GM19043 (cell line): ENCODE results near the gene JPH2.
"Not testable (repeated sequence)": the region's sequence is repeated elsewhere in the genome, so short reads cannot be mapped to it uniquely, and the experiment has no call there.

Source experiments
- ATAC-seq: cut with Tn5 transposase; IDR thresholded peaks from one replicate; pipeline ENCODE4 v1.9.1; 2021; ENCODE audit warnings: low read depth; ENCODE audit not compliant: unreplicated experiment

JPH2 gene

GRCh38 chr20:44212792-44213191, 25.8 kb upstream of the JPH2 start:
- no peak for ATAC-seq

DNA sequence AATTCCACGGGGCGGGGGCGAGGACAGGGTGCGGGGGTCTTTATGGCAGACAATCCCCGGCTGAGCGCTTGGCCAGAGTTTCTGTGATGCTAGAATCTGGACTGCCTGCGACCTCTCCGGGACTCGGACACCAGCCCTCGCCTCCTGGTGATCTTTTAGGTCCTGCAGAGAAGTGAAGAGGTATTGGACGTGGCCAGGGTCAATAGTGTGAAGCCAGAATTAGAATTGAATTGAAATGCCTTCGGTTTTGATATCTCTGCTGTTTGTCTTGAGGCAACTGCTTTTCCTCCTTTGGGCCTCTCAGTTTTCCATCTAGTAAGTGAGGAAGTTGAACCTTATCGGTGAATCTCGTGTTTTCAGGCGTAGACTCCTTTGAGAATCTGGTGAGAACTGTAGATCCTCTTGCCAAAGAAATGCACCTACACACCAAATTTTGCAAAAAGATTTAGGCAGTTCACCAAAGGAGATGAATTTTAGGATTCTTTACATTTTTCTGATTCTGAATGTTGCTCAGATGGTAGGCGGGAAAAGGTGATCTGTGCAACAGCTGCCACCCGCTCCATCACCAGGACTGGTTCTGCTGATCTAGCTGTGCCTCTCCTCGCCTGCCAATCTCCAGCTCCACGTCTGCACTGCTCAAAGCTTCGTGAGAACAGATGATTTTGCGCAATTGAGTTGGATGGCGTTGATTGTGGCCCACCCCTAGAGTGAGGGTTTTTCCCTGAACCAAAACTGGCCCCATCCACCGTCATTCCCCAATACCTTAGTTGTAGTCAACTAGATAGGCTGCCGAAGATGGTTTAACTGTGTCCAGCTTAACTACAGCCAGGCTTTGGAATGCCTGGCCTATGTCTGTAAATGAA, 24.4 kb upstream of the JPH2 start:
- ATAC-seq, result no peak

GRCh38 chr20:44210406-44211176, 23.6 kb upstream of the JPH2 start, which contains the start of gene OSER1:
Gene OSER1 (minus strand): TSS chr20:44210771. CDS start chr20:44206957, 3,814 bp downstream.
- ATAC-seq, result peak; percentile 78

GRCh38 chr20:44209686-44210405, 22.9 kb upstream of the JPH2 start:
- ATAC-seq, result no peak

DNA sequence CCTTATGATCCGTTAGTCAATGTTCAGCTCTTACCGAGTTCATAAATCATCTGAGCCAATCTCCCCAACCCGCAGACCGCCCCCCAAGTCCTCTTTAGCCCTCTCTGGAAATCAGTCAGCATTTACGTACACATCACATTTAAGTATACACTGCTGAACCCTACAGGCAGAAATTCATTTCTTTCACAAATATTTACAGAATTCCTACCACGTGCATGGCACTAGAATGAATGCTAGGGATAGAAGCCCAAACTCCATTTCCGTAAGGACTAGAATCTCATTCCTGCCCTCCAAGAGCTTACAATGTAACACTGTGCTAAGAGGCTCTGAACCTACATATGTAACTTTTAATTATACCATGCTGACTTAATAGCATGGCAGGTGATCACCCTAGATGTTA, 21.8 kb upstream of the JPH2 start:
- no peak for ATAC-seq

GRCh38 chr20:44208165-44208564, 21.2 kb upstream of the JPH2 start:
- no peak for ATAC-seq

DNA sequence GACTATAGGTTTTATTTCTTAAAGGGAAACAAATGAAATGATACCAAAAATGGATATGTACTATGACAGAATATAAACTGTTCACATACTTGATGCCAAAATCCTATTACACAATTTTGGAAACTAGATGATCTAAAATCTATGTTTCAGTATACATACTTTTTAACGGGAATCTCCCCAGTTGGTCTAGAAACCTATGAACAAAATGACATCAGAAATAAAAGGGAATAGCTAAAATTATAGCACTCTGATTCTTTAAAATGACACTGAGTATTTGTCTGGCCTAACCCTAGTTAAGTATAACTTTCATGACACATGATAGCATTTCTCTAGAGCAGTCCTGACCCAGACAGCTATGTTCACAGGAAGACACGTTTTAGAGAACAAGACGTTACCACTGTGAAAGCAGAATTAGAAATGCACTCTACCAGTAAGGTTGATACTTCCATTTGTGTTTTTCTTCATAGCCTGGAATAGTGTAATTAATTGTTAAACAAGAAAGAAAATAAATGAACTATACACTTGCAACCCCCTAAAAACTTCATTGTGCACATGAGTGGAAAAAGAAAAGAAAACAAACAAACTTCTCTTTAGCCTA, 20.2 kb upstream of the JPH2 start:
- no peak for ATAC-seq

DNA sequence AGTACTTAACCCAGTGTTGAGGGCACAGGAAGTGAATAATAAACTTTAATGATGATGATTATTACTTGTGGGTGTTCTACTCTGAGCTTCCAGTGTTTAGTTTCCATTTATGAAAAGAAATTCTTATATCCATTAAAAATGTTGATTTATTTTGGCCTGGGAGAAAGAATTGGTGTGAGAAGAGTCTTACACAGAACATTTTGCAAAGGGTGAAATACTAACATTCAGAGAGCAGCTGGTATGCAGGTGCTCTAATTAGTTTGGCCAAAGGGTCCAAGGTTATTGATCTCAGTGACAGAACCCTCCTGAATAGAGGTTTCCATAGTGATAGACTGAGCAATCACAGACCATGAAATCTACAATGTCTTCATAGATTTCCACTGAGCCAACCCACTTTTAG, 19.1 kb upstream of the JPH2 start:
- no peak for ATAC-seq

- ATAC-seq, result no peak
These were observed 17.8 kb upstream of the JPH2 start for GRCh38 chr20:44204832-44205215.

- no peak for ATAC-seq
These were observed 17.3 kb upstream of the JPH2 start for GRCh38 chr20:44204156-44204831.

DNA sequence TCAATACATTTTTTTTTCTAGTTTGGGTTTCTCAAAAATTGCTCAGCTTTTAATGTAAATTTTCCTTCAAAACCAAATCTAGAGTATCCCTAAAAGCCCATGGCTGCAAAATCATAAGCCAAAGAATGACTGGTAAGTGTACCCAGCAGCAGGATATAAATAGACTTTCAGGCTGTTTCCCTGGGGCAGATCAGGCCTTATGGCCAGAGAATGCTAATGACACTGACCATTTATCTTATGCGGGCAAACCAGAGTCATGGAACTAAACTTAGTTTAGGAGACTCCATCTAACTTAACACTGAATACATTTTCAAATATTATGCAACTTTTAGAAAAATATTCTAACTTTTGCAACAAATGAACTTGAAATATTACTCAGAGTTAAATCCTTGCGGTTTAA, 16.2 kb upstream of the JPH2 start:
- ATAC-seq, result no peak

DNA sequence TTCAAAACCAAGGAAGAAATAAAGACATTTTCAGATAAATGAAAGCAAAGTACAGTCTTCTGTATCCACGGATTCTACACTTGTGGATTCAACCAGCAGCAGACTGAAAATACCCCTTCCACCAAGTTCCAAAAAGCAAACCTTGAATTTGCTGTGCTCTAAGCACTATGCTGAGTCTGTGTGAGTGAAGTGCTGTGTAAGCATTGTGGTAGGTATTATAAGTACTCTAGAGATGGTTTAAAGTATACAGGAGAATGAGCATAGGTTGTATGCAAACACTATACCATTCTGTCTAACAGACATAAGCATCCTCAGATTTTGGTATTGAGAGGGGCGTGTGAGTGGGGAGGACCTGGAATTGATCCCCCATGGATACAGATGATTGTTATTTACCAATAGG, 14.0 kb upstream of the JPH2 start:
- ATAC-seq, result no peak

GRCh38 chr20:44200371-44200770, 13.4 kb upstream of the JPH2 start:
- ATAC-seq, result no peak

GRCh38 chr20:44199877-44200276, 12.9 kb upstream of the JPH2 start:
- ATAC-seq, result no peak

DNA sequence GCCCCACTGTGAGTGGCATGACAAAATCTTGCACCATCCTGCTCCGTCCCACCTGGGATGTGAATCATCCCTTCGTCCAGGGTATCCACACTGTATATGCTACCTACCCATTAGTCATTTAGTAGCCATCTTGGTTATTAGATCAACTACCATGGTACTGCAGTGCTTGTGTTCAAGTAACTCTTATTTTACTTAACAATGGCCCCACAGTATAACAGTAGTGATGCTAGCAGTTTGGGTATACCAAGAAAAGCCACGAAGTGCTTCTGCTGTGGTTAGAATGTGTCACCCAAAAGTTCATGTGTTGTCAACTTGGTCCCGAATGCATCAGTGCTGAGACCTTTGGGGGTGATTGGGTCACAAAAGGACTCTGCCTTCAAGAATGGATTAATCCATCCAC, 11.9 kb upstream of the JPH2 start:
- ATAC-seq, result no peak

GRCh38 chr20:44196271-44196670, 9.3 kb upstream of the JPH2 start:
- ATAC-seq, result no peak

- no peak for ATAC-seq
These were observed 8.6 kb upstream of the JPH2 start for GRCh38 chr20:44195605-44196004.

DNA sequence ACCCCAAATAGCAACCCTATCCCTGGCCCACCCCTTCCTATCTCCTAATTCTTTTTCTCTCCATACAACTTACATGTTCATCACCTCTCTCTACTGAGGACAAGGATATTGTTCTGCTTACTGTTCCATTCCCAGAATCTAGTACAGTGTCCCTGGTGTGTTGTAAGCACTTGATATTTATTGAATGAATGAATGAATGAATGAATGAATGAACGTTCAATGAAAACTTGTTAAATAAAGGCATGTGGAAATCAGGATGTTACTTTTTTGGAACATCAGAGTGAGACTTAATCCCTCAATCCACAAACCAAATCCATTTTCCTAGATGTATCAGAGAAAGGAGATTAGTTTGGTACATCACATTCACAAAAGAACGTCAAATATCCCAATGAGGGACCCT, 6.8 kb upstream of the JPH2 start:
- ATAC-seq, result no peak

GRCh38 chr20:44191640-44192039, 4.7 kb upstream of the JPH2 start:
- ATAC-seq, result not testable (repeated sequence)

GRCh38 chr20:44190197-44190852, 3.3 kb upstream of the JPH2 start:
- ATAC-seq, result peak; percentile 49
